Measurements from ENCODE around the gene ASAP3. TPM values are rescaled to one million over a fixed set of nuclear protein-coding genes. Genes with fewer than 3 reads are reported as not detected.
A peak's percentile ranks its signal among the peaks of the same experiment; 100 is the strongest.

Gene ASAP3
- total and polyA plus RNA-seq, 8 donors = 35.2 to 51.6 (median 44.9) TPM

GRCh38 chr1:23481026-23481597, 2.9 kb downstream of the ASAP3 start:
- intact Hi-C loops (cut with DNase I) = no loop called here
- Histone ChIP-seq H3K27ac (no peak overlapping the region), H3K4me3 (no peak overlapping the region), H3K4me1 (peaks cover 9 to 26% of the 10 kb centered on the region in 2 donors), H3K36me3 (no peaks in the 10 kb centered on the region), H3K9me3 (no peaks in the 10 kb centered on the region), H3K27me3 (peaks cover 0 to 48% of the 10 kb centered on the region in 2 donors)
- TF ChIP-seq, protein P1, sequence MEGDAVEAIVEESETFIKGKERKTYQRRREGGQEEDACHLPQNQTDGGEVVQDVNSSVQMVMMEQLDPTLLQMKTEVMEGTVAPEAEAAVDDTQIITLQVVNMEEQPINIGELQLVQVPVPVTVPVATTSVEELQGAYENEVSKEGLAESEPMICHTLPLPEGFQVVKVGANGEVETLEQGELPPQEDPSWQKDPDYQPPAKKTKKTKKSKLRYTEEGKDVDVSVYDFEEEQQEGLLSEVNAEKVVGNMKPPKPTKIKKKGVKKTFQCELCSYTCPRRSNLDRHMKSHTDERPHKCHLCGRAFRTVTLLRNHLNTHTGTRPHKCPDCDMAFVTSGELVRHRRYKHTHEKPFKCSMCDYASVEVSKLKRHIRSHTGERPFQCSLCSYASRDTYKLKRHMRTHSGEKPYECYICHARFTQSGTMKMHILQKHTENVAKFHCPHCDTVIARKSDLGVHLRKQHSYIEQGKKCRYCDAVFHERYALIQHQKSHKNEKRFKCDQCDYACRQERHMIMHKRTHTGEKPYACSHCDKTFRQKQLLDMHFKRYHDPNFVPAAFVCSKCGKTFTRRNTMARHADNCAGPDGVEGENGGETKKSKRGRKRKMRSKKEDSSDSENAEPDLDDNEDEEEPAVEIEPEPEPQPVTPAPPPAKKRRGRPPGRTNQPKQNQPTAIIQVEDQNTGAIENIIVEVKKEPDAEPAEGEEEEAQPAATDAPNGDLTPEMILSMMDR (IDR thresholded peaks at IDR 0.05) = no peak
- ATAC-seq = no peak
- DNase-seq = no peak

DNA sequence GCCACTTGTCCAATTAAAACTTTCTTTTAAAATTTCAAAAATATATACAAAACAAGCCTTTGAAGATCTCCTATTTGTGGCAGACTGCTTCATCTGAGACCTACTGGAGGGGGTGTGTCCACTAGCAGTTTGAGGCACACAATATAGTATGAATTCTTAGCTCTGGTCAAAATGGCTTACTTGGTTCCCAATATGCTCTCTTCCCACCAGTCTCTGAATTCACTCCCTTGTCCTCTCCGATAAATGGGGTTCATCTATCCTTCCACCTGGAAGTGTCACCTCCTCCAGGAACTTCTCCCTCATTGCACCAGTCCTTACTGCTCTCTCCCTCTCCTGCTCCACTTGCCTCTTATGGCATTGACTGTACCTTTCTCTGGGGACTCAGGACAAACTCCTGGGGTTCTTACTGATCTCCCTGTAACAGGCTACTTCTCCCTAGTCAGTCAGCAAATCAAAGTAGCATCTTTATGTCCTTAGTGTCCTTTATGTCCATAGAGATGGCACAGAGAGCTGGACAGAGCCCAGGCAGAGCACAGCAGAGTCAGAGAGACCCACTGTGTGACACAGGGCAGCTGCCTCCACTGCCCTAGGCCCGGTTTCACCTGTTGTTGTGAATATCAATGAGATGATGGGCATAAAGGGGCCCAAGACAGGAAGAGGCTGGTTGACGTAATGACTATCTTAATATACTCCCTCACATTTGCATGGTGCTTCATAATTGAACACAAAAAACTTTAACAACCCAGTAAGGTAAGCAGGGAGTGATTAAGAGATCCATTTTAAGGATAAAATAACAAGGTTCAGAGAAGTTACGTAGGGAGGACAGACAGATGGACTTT, 3.6 kb downstream of the ASAP3 start:
- DNase-seq (no peak), ATAC-seq (no peak)
- intact Hi-C loops (cut with DNase I) = no loop called here
- TF ChIP-seq, protein P1 (IDR thresholded peaks at IDR 0.05) = no peak
- Histone ChIP-seq H3K27ac (no peak overlapping the region), H3K27me3 (peaks cover 0 to 41% of the 10 kb centered on the region in 2 donors), H3K4me3 (no peak overlapping the region), H3K36me3 (no peaks in the 10 kb centered on the region), H3K9me3 (no peaks in the 10 kb centered on the region), H3K4me1 (peaks cover 9 to 26% of the 10 kb centered on the region in 2 donors)

GRCh38 chr1:23479666-23479941, 4.4 kb downstream of the ASAP3 start:
- no peak overlapping the region for H3K4me3 ChIP-seq
- ATAC-seq (no peak), DNase-seq (no peak)
- intact Hi-C loops (cut with DNase I) = no loop called here
- no peaks in the 10 kb centered on the region for H3K9me3 ChIP-seq
- TF ChIP-seq, protein P1 (IDR thresholded peaks at IDR 0.05) = no peak
- peaks cover 9 to 25% of the 10 kb centered on the region in 2 donors for H3K4me1 ChIP-seq
- peaks cover 0 to 33% of the 10 kb centered on the region in 2 donors for H3K27me3 ChIP-seq
- H3K27ac ChIP-seq = peak overlapping the region in 1 of 2 donors; percentile 39
- no peaks in the 10 kb centered on the region for H3K36me3 ChIP-seq

DNA sequence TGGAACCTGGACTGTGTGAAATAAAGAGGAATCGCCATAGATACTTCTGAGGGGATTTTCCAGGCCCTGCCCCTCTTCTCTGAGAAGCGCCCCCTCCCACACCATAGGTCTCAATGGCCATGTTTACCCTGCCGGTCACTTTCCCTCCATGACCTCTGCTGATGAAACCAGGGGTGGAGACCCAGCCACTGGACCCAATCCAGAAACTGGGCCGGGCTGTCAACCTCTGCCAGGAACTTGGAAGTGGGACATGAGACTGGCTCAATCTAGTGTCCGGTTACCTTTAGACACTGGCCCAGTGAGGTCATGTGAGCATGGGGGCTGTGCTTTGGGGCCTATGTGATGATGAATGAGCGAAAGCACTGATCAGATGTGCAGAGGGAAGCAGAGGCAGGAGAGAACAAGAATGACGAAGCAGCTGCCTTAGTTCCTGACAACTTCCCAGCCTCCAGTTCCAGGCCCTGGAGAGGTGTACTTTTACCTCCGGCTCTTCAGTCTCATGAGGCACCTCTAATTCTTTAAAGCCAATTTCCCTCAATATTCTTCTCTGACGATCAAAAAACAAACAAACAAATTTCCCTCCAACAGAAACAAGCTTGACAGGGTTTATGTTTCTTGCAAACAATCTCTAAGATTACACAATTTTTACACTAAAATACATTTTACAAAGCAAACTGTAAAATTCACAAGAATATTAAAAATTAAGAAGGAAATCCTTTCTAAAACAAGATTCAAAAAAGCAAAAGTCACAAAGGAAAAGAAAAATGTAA, 4.9 kb downstream of the ASAP3 start:
- Histone ChIP-seq H3K36me3 (no peaks in the 10 kb centered on the region), H3K9me3 (no peaks in the 10 kb centered on the region), H3K27me3 (peaks cover 0 to 27% of the 10 kb centered on the region in 2 donors), H3K4me1 (peaks cover 9 to 25% of the 10 kb centered on the region in 2 donors), H3K4me3 (no peak overlapping the region), H3K27ac (peak overlapping the region in 1 of 2 donors; percentile 39)
- peak; percentile 69 for ATAC-seq
- intact Hi-C loops (cut with DNase I) = no loop called here
- TF ChIP-seq, protein P1 (IDR thresholded peaks at IDR 0.05) = no peak
- peak in 3 of 4 donors; percentile 45 to 77 (median 68) for DNase-seq

All from left lung (tissue), 10 donors.